ENCODE measurements around the gene GNAI1. TPM values are rescaled to one million over a fixed set of nuclear protein-coding genes. Genes with fewer than 3 reads are reported as not detected.
A peak's percentile ranks its signal among the peaks of the same experiment; 100 is the strongest.

Gene GNAI1
- total RNA-seq, 1 experiment from 2014 or later, result 19.8 TPM

DNA sequence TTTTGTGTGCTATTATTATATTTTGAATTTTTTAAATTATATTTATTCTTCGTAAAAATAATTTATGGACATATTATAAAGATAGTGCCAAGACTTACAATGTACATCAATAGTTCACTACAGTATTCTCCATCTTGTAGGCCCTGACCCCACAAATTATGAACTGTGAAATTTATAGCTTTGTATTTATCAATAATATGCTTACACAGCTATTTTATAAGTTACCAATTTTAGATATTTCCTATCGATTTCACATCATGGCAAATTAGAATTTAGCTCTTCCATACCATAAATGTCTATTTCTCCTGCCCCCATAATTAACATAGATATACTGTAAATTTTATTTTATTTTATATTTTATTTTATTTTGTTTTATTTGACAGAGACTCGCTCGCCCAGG is 34.4 kb upstream of the GNAI1 start:
- Histone ChIP-seq H3K4me3 (ENCODE audit: low read depth, low read length, poor library complexity, severe bottlenecking) (no peak overlapping the region), H3K9me3 (ENCODE audit: low read depth, low read length, poor library complexity, severe bottlenecking) (no peaks in the 10 kb centered on the region), H3K4me1 (ENCODE audit: insufficient read depth, low read length, poor library complexity, severe bottlenecking) (no peaks in the 10 kb centered on the region), H3K36me3 (ENCODE audit: insufficient read depth, low read length, poor library complexity, severe bottlenecking) (no peaks in the 10 kb centered on the region), H3K27ac (ENCODE audit: low read depth, low read length, poor library complexity, severe bottlenecking) (no peak overlapping the region), H3K27me3 (replicated peaks; ENCODE audit: insufficient read depth, low read depth, low read length, poor library complexity) (no peaks in the 10 kb centered on the region)
- intact Hi-C loops (cut with micrococcal nuclease; ENCODE audit: unreplicated experiment), result no loop called here
- TF ChIP-seq, protein P1, sequence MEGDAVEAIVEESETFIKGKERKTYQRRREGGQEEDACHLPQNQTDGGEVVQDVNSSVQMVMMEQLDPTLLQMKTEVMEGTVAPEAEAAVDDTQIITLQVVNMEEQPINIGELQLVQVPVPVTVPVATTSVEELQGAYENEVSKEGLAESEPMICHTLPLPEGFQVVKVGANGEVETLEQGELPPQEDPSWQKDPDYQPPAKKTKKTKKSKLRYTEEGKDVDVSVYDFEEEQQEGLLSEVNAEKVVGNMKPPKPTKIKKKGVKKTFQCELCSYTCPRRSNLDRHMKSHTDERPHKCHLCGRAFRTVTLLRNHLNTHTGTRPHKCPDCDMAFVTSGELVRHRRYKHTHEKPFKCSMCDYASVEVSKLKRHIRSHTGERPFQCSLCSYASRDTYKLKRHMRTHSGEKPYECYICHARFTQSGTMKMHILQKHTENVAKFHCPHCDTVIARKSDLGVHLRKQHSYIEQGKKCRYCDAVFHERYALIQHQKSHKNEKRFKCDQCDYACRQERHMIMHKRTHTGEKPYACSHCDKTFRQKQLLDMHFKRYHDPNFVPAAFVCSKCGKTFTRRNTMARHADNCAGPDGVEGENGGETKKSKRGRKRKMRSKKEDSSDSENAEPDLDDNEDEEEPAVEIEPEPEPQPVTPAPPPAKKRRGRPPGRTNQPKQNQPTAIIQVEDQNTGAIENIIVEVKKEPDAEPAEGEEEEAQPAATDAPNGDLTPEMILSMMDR (conservative IDR thresholded peaks at IDR 0.05; ENCODE audit: low read depth, low read length), result no peak
- no peak for TF ChIP-seq EZH2 (IDR thresholded peaks at IDR 0.05; ENCODE audit: borderline replicate concordance, low read depth, low read length, poor library complexity, severe bottlenecking)
- ChIA-PET CTCF (no interaction called here), POLR2A (ENCODE audit: low non-redundant PET) (no interaction called here)
- no peak for DNase-seq (ENCODE audit: low spot score)
- BruUV-seq (replicated peaks), result no TSS peak

DNA sequence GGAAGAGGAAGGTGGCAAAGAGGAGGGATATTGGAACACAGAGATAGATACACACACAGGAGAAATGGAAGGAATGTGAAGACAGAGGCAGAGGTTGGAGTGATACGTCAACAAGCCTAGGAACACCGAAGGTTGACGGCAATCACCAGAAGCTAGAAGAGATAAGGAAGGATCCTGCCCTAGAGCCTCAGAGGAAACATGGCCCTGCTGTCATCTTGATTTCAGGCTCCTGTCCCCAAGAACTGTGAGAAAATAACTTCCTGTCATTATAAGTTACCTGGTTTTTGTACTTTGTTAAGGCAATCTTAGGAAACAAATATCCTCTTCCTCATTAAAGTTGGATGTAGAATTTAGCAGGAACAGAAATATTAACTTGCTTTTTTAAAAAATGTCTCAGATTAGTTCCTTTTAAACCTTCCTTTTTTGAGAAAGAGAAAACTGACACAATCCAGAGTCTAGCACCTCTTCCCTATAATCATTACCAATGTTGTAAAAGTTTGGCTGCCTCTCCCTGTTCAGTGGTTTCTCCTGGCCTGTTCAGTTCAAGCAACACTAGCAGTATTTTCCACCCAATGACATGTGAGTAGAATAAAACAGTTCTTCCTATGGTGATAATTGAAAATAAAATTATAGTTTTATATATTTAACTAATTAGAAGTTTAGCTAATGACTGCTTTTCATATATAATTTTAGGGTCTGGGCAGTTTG is 28.8 kb upstream of the GNAI1 start:
- TF ChIP-seq, protein P1 (conservative IDR thresholded peaks at IDR 0.05; ENCODE audit: low read depth, low read length), result no peak
- no peak for TF ChIP-seq EZH2 (IDR thresholded peaks at IDR 0.05; ENCODE audit: borderline replicate concordance, low read depth, low read length, poor library complexity, severe bottlenecking)
- CTCF ChIA-PET, result no interaction called here
- Histone ChIP-seq H3K4me1 (ENCODE audit: insufficient read depth, low read length, poor library complexity, severe bottlenecking) (no peaks in the 10 kb centered on the region), H3K9me3 (ENCODE audit: low read depth, low read length, poor library complexity, severe bottlenecking) (no peaks in the 10 kb centered on the region), H3K4me3 (ENCODE audit: low read depth, low read length, poor library complexity, severe bottlenecking) (no peak overlapping the region), H3K27me3 (replicated peaks; ENCODE audit: insufficient read depth, low read depth, low read length, poor library complexity) (no peaks in the 10 kb centered on the region), H3K36me3 (ENCODE audit: insufficient read depth, low read length, poor library complexity, severe bottlenecking) (no peaks in the 10 kb centered on the region), H3K27ac (ENCODE audit: low read depth, low read length, poor library complexity, severe bottlenecking) (no peak overlapping the region)
- BruUV-seq (replicated peaks), result no TSS peak
- POLR2A ChIA-PET (ENCODE audit: low non-redundant PET), result no interaction called here
- intact Hi-C loops (cut with micrococcal nuclease; ENCODE audit: unreplicated experiment), result no loop called here
- no peak for DNase-seq (ENCODE audit: low spot score)

DNA sequence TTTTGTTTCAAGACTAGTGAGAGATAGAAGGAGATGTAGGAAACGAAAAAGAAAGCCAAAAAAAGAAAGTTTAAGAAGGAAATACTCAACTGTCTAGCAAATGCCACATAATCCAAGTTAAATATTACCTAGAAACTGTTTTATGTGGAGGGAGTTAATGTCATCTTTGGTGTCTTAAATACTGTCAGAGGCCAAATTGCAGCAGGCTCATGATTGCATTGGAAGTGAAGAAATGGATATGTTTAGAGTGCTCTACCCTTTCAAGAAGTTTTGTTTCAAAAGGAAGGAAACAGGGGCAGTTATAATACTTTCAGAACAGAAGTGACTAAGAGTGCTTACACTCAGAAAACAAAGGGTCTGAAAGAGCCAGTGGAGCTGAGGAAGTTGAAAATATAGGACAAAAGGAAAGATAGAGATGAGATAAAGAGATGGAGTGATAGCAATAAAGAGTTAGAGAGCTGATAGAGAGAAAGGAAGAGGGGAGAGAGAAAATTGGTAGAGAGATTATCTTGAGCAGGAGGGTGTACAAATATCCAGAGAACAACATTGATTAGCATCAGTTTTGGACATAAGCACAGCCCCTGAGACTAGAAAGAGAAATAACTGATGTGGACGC is 28.0 kb upstream of the GNAI1 start:
- Histone ChIP-seq H3K9me3 (ENCODE audit: low read depth, low read length, poor library complexity, severe bottlenecking) (no peaks in the 10 kb centered on the region), H3K4me3 (ENCODE audit: low read depth, low read length, poor library complexity, severe bottlenecking) (no peak overlapping the region), H3K4me1 (ENCODE audit: insufficient read depth, low read length, poor library complexity, severe bottlenecking) (no peaks in the 10 kb centered on the region), H3K27me3 (replicated peaks; ENCODE audit: insufficient read depth, low read depth, low read length, poor library complexity) (no peaks in the 10 kb centered on the region), H3K27ac (ENCODE audit: low read depth, low read length, poor library complexity, severe bottlenecking) (no peak overlapping the region), H3K36me3 (ENCODE audit: insufficient read depth, low read length, poor library complexity, severe bottlenecking) (no peaks in the 10 kb centered on the region)
- peak; percentile 28 for DNase-seq (ENCODE audit: low spot score)
- ChIA-PET CTCF (no interaction called here), POLR2A (ENCODE audit: low non-redundant PET) (no interaction called here)
- no peak for TF ChIP-seq EZH2 (IDR thresholded peaks at IDR 0.05; ENCODE audit: borderline replicate concordance, low read depth, low read length, poor library complexity, severe bottlenecking)
- TF ChIP-seq, protein P1 (conservative IDR thresholded peaks at IDR 0.05; ENCODE audit: low read depth, low read length), result no peak
- no TSS peak for BruUV-seq (replicated peaks)
- intact Hi-C loops (cut with micrococcal nuclease; ENCODE audit: unreplicated experiment), result no loop called here

Data from A673 (cell line).